Stromal cell of bone marrow (primary cell): ENCODE measurements around the gene TK2.
"Not testable (repeated sequence)": the region's sequence is repeated elsewhere in the genome, so short reads cannot be mapped to it uniquely, and the experiment has no call there.

Source experiments
- DNase-seq: peaks from one replicate; pipeline ENCODE4 v3.0.0-alpha.2; 2012; ENCODE audit warnings: low read depth

The TK2 gene

DNA sequence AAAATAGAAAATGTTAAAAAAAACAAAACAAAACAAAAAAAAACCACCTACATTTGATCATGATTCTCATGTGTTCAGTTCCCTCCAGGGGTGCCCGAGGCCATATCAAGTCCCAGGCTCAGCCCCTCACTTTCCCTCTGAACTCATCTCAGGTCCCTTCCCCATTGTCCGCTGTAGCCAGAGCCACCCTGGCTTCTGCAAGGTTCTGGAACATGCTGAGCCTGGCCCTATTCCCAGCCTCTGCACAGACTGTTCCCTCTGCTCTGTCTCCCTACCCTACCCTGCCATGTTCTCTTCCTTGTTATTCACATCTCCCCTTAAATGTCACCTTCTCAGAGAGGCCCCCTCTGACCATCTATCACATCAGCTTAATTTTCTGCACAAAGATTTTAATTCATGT lies 46.9 kb downstream of the TK2 start:
- no peak for DNase-seq

DNA sequence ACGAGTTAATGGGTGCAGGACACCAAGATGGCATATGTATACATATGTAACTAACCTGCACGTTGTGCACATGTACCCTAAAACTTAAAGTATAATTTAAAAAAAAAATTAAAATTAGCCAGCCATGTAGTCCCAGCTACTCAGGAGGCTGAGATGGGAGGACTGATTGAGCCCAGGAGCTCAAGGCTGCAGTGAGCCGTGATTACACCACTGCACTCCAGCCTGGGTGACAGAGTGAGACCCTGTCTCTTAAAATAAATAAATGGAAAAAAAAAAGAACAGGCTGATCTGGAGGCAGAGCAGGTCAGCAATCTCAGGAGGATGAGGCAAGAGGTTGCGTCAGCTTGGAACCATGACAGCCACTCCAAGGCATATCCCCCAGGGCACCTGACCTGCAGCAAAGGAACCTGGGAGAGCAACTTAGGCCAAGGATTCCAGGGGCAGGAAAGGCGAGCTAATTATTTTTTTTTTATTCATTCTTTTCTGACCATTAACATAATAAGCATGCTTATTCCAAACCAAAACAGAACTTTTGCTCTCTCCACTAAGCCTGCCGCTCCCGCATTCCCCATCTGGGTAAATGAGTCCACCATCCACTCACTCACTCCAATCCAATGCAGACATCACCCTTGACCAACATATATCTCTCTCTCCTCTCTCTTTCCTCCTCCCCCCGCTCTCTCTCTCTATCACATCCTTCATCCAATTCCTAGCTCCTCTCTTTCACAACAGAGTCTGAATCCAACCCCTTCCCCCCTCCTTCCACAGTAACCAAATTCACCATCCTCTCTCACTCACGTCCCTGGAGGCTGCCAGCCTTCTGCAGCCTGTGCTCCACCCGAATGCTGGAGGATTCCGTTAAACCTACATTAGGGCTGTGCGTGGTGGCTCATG lies 47.7 kb downstream of the TK2 start:
- peak; percentile 58 for DNase-seq

DNA sequence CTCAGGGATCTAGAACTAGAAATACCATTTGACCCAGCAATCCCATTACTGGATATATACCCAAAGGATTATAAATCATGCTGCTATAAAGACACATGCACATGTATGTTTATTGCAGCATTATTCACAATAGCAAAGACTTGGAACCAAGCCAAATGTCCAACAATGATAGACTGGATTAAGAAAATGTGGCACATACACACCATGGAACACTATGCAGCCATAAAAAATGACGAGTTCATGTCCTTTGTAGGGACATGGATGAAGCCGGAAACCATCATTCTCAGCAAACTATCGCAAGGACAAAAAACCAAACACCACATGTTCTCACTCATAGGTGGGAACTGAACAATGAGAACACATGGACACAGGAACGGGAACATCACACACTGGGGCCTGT lies 48.4 kb downstream of the TK2 start:
- not testable (repeated sequence) for DNase-seq

DNA sequence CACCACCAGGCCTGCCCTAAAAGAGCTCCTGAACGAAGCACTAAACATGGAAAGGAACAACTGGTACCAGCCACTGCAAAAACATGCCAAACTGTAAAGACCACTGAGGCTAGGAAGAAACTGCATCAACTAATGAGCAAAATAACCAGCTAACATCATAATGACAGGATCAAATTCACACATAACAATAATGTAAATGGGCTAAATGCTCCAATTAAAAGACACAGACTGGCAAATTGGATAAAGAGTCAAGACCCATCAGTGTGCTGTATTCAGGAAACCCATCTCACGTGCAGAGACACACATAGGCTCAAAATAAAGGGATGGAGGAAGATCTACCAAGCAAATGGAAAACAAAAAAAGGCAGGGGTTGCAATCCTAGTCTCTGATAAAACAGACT lies 52.0 kb downstream of the TK2 start:
- not testable (repeated sequence) for DNase-seq

DNA sequence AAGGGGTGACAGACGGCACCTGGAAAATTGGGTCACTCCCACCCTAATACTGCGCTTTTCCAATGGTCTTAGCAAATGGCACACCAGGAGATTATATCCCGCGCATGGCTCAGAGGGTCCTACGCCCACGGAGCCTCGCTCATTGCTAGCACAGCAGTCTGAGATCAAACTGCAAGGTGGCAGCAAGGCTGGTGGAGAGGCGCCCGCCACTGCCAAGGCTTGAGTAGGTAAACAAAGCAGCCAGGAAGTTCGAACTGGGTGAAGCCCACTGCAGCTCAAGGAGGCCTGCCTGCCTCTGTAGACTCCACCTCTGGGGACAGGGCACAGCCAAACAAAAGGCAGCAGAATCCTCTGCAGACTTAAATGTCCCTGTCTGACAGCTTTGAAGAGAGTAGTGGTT lies 53.7 kb downstream of the TK2 start:
- DNase-seq, result not testable (repeated sequence)

DNA sequence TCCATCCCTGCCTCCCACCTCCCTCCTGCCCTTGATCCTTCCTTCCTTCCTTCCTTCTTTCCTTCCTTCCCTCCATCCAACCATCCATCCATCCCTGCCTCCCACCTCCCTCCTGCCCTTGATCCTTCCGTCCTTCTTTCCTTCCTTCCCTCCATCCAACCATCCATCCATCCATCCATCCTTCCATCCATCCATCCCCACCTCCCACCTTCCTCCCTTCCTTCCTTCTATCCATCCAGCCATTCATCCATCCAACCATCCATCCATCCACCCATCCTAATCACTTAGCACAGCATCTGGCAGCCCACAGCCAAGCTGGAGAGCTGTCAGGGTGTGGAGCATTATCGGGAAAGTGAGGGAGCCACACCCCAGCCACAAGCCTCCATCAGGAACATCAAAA lies 54.5 kb downstream of the TK2 start:
- no peak for DNase-seq

DNA sequence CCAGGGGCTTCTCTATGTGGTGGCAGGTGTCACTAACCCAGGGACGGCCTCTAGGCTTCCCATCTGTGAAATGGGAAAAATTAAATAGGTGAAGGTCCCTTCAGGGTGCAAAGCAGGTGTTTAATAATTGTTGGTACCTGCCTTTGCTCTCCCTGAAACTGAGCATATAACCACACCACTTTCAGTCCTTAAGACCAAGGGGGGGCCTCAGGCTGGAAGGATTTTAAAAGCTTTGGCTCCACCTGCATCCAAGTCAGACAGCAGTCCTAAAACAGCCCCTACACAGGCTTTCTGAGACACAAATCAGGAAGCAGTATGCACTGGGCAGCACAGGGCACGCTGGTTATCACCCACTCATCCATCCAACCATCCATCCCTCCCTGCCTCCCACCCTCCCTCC lies 55.0 kb downstream of the TK2 start:
- DNase-seq, result no peak

DNA sequence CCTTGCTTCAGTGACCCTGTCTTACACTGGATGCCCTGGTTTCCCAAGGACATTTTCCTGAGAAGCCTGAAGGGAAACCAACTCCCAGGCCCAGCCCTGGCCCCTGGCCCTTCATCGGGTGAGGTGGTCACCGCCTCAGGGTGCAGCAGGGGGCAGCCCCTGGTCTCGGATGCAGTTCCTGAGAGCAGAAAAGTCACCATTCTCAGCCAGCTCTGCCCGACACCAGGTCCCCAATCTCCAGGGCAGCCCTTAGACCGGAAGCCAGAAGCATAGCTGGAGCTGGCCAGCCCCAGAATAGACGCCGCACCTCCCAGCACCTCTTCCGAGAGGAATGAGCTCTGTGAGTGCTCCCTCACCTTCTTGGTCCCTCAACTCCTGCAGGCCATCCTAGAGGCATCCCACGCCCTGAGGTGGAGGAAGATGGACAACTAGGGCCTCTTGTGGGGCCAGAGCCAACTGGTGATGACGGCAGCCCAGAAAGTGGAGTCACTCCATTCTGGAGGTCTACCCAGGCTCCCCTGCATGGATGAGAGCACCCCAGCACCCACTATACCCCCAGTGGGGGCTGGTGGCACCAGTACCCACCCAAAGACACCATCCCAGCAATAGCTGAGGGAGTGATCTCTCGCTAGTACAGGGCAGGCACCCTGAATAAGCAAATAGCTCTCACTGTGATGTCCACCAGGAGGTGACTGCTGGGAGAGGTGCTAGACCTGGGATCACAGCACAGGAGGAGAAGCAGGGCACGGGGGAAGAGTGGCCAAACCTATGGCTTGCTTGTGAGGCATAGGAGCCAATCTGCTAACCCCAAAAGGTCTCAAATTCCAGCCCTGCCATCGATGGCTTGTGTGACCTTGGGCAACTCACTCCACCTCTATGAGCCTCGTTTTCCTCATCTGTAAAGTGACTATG lies 56.2 kb downstream of the TK2 start:
- no peak for DNase-seq

DNA sequence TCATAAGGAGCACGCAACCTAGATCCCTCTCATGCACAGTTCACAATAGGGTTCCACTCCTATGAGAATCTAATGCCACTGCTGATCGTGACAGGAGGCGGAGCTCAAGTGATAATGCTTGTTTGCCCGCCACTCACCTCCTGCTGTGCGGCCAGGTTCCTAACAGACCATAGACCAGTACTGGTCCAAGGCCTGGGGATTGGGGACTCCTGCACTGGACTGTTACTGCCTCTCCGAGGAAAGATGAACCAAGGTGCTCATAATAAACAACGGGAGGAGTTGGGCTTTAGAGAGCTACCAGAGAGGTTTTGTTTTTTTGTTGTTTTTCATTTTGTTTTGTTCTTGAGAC lies 58.2 kb downstream of the TK2 start:
- DNase-seq, result no peak

DNA sequence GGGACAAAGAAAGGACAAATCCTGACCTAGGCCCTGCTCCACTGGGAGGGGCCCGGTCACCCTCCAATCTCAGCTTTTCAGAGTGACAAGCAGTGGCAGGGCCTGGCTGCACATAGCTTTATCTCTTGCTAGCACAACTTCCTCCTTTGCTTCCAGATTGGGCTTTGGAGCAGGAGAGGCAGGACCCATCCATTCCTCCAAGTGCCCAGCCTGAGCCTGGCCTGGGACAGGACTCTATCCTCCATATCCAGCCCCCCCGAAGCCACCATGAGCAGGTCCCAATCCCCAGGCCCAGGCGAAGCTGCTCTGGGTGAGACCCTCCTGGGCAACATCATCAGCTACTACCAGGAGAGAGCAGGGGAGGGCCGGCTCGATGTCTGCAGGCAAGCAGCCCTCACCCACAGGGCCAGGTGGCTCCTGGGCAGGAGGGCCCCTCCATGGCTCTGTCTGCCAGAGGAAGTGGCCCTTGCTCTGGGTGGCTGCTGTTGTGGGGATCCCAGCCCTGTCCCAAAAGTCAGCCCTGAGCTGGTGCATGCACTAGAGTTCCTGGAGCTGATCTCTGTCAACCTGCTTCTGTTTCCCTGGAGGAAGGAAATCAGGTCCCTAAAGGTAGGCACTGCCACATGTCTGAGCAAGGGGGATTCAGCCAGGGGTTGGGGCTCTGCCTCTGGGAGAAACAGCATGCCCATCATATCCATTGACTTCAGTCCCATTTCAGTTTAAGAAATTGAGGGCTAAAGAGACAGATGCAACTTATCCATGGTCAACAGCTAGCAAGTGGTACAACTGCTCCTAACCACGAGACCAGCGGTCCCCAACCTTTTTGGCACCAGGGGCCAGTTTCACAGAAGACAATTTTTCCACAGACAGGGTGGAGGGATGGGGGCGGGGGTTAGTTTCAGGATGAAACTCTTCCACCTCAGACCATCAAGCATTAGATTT lies 58.9 kb downstream of the TK2 start:
- no peak for DNase-seq

DNA sequence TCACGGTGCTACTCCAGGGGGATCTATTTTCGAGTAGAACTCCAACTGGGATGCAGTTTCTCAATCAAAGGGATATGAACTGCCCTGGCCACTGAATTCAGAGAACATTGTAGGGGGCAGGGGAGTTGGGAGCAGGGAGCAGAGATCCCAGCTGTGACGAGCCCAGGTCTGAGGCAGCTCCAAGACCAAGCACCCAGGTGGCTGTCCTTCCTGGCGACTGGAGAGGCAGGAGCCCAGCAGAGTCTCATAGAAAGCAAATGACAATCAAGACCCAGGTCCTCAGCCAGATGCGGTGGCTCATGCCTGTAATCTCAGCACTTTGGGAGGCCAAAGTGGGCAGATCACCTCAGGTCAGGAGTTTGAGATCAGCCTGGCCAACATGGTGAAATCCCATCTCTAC lies 60.1 kb downstream of the TK2 start:
- DNase-seq, result no peak

DNA sequence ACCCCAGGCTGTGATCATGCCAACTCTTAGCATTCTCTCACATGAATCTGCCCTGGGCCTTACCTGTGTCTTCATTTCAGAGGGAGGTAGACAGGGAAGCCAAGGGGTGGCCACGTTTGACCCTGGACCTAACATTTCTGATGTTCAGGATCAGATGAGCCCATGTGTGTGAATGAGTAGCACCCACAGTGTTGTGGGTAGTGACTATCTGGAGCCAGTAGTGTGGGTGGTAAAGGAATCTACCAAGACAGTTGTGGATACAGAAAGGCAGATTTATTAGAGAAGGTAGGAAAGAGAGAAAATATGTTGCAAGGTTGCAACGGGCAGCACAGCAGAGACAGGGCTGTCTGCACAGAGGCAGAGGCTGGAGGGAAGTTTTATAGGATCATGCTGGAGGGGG lies 60.5 kb downstream of the TK2 start:
- DNase-seq, result no peak

DNA sequence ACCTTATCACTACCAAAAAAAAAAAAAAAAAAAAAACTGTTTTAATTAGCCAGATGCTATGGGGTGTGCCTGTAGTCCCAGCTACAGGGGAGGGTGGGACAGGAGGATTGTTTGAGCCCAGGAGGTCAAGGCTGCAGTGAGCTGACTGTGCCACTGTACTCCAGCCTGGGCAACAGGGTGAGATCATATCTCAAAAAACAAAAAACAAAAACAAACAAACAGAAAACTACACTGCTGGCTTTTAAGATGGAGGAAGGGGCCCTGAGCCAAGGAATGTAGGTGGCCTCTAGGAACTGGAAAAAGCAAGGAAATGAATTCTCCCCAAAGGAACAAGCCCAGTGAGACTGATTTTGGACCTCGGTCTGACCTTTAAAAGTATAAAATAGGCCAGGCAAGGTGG lies 61.4 kb downstream of the TK2 start:
- no peak for DNase-seq

DNA sequence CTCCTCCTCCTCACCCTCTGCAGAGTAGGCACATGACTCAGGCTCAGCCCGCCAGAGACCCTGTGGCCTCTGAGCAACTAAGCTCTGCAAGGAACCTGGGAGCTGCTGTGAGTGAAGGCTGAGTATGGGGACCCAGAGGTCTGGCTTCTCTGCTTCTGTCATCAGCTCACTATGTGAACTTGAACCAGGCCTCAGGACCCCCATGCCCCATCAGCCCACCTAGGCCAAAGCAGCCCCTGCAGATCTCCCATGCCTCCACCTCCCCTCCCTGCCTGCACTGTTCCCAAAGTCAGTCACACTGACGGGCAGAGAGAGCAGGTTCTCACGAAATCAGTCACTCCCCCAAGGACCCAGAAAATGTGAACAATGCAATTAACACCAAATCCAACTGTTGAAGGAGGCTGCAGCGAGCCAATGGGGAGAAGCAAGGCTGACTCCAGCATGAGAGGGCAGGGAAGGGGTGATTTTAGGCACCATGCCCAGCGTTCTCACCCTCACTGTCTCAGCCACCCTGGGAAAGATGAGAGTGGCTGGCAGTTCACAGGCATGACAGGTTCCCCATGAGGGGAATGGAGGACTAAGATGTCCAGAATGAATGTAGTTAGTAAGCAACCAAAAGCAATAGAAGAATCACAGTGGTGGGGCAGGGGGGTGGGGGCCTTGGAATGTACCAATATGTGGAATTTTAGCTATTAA lies 62.2 kb downstream of the TK2 start:
- DNase-seq, result no peak

DNA sequence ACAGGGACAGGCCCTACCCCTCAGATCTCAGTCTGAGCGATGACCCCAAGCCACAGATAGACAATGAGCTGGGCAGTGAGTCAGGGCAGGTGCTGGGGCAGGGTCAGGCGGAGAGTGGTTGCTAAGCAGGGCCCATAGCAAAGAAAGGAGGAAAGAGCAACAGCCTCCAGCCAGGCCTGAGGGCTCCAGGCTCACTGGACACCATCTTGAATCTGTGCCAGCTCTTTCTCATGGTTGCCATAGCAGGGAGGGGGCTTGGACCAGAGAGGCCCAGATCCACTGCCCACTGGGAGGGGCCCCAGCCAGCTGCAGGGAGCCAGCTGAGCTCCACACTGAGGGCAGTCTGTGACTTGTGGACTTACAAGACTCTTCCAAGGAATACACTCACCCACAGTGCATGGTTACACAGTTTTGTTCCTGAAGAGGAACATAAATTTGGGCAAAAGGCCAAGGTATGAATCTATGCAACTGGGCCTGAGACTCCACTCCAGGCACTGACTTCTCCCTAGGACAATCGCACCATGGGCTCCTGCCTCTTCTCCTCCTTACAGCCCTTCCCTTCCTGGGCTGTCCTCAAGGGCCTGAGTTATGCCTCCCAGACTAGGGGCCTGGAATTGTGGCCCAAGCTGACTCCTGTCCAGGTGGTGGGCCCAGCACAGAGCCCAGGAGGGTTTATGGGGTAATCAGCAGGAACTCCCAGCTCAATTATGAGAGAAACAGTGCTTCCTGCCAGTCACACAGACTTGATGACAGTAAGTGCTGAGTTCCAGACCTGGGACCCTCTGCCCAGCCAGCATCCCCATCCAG lies 62.9 kb downstream of the TK2 start:
- peak; percentile 79 for DNase-seq

DNA sequence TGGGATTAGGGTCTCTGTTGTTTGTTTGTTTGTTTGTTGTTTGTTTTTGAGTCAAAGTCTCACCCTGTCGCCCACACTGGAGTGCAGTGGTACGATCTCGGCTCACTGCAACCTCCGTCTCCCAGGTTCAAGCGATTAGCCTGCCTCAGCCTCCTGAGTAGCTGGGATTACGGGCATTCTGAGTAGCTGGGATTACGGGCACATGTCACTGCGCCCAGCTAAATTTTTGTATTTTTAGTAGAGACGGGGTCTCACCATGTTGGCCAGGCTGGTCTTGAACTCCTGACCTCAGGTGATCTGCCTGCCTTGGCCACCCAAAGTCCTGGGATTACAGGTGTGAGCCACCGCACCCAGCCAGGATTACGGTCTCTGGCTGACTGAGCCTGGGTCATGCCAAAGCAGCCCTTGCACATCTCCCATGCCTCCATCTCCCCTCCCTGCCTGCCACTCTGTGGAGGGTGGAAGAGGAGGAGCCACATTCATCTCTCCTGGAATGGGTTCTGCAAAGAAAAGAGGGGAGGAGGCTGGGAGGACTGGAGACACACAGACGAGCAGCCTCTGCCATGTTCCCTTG lies 63.6 kb downstream of the TK2 start:
- no peak for DNase-seq

DNA sequence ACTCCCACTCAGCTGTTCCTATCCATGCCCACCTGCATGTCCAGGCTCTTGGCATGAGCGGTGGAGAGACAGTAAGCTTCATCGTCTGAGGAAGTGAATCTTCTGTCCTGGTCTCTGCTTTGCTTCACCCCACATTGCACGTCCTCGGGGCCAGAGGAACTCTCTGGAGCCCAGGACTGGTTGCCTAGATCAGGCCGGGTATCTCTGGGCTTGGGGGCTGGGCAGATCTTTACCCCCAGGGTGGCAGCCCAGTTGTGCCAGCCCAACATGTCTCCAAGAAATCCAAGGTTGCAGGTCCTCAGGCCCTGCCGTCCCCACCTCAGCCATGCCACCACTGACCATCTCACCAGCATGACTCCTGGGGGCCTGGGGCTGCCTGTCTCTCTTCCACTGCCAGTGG lies 64.5 kb downstream of the TK2 start:
- no peak for DNase-seq

DNA sequence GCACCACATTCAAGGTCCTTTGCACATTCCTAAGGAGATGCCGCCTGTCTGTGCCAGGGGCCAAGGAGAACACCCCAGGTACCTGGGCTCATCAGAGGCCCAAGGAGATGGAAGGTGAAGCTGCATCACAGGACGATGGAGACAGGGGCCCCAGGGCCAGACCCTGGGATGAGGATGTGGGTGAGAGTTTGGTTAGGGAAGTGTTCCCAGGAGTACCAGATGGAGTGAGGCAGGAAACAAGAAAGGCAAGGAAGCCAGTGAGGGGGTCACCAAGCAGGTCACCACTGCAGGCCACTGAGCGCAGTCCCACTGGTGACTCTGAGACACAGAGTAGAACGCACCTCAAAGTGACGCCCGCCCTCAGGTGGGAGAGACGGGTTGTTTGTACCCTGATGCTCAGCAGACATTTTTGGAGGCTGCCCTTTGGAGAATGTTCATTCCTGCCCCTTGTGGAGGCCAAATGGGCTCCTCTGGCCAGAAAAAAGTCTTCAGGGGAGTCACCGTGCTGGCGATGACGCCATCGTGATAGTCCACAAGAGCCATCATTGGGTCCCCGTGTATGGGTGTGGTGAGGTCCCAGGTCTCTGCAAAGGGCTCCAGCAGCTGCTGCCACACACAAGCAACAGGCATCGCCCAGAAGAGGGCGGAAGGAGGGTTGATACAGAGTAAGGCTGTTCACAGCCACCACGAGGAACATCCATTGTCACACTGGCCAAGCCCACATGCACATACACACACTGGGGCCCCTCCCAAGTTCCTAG lies 65.3 kb downstream of the TK2 start:
- no peak for DNase-seq

DNA sequence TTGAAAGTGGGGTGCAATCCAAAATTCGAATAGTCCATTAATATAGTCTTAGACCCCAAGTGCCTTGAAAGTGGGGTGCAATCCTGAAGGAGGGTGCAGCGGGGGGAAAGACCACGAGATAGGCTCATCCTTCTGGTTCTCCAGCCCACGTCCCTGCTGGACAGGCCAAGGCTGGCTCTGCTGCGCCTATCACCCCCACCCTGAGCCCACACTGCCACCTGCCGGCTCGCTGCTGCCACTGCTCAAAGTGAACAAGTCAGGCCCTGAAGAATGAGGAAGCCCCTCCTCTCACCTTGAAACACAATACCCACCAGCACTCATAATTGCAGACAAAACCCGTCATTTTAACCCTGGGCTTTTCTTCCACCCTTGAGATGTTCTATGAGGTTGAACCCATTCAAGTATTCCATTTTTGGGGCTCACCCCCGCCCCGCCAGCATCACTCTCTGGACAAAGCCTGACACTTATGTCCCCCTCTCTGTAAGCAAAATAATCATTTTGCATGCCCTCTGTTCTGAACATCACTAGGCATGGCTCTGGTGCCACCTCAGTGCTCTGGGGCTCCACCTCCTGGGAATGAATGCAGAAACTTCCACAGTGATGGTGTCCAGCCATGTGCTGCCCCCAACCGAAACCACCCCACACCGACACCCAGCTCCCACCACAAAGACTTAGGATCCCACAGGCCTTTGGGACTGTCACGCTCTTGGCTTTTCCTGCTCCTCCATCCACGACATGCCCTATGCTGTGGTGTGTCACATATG lies 66.1 kb downstream of the TK2 start:
- no peak for DNase-seq
